Measurements from ENCODE around the gene MYO1G. TPM values are rescaled to one million over a fixed set of nuclear protein-coding genes. Genes with fewer than 3 reads are reported as not detected.

The MYO1G gene
- total and polyA plus RNA-seq, 4 donors, result 0.56 to 3.9 (median 2.1) TPM

GRCh38 chr7:44936322-44936721, 42.5 kb downstream of the MYO1G start:
- no peaks in the 10 kb centered on the region for H3K9me3 ChIP-seq (ENCODE audit: control insufficient read depth in 4 of 4, low read length in 3 of 4)
- no peaks in the 10 kb centered on the region for H3K36me3 ChIP-seq (ENCODE audit: control insufficient read depth in 4 of 4, insufficient read depth in 3 of 4, low read depth in 1 of 4, low read length in 3 of 4)
- no peak for DNase-seq (ENCODE audit: low spot score)
- H3K4me1 ChIP-seq (ENCODE audit: control insufficient read depth in 4 of 4, insufficient read depth in 4 of 4, low read length in 3 of 4), result no peaks in the 10 kb centered on the region
- no peak overlapping the region for H3K4me3 ChIP-seq (ENCODE audit: low read depth in 1 of 3, low read length in 3 of 3)
- TF ChIP-seq YY1 (IDR thresholded peaks at IDR 0.05) (no peak), RXRA (IDR thresholded peaks at IDR 0.05) (no peak), HNF4A (conservative IDR thresholded peaks at IDR 0.05) (no peak), RAD21 (IDR thresholded peaks at IDR 0.05) (no peak), FOXA2 (IDR thresholded peaks at IDR 0.05) (no peak), TAF1 (conservative IDR thresholded peaks at IDR 0.05) (no peak), EGR1 (IDR thresholded peaks at IDR 0.05; ENCODE audit: low read depth in 2 of 2) (no peak), CTCF (IDR thresholded peaks at IDR 0.05; ENCODE audit: low read depth, low read length, missing input control) (no peak), HNF4G (IDR thresholded peaks at IDR 0.05) (no peak), FOXA1 (IDR thresholded peaks at IDR 0.05) (no peak), ZBTB33 (IDR thresholded peaks at IDR 0.05) (no peak), REST (IDR thresholded peaks at IDR 0.05) (no peak), GABPA (IDR thresholded peaks at IDR 0.05 in 1 of 2, conservative IDR thresholded peaks at IDR 0.05 in 1 of 2) (no peak), ATF3 (IDR thresholded peaks at IDR 0.05) (no peak), JUND (IDR thresholded peaks at IDR 0.05) (no peak)
- no peak overlapping the region for H3K27ac ChIP-seq (ENCODE audit: low read depth in 1 of 2, low read length in 2 of 2)
- peaks cover 0 to 3% (median 0%) of the 10 kb centered on the region in 4 donors for H3K27me3 ChIP-seq (ENCODE audit: control insufficient read depth in 4 of 4, insufficient read depth in 4 of 4, low read length in 3 of 4)
- WGBS, result 75% methylated on average over 5 of the region's 5 CpGs
- no peak overlapping the region for H3K9ac ChIP-seq (ENCODE audit: low read depth in 1 of 2, low read length in 2 of 2)

- no peaks in the 10 kb centered on the region for H3K36me3 ChIP-seq (ENCODE audit: control insufficient read depth in 4 of 4, insufficient read depth in 3 of 4, low read depth in 1 of 4, low read length in 3 of 4)
- no peak overlapping the region for H3K4me3 ChIP-seq (ENCODE audit: low read depth in 1 of 3, low read length in 3 of 3)
These were observed 43.2 kb downstream of the MYO1G start for GRCh38 chr7:44935583-44935982.

More at GRCh38 chr7:44935583-44935982, 43.2 kb downstream of the MYO1G start:
- TF ChIP-seq CTCF (IDR thresholded peaks at IDR 0.05; ENCODE audit: low read depth, low read length, missing input control), result no peak
- no peak for TF ChIP-seq FOXA1 (IDR thresholded peaks at IDR 0.05)
- TF ChIP-seq JUND (IDR thresholded peaks at IDR 0.05), result no peak
- no peak for TF ChIP-seq SP1 (IDR thresholded peaks at IDR 0.05)
- DNase-seq (ENCODE audit: low spot score), result no peak
- Histone ChIP-seq H3K9ac (ENCODE audit: low read depth in 1 of 2, low read length in 2 of 2) (no peak overlapping the region), H3K27me3 (ENCODE audit: control insufficient read depth in 4 of 4, insufficient read depth in 4 of 4, low read length in 3 of 4) (peaks cover 0 to 3% (median 0%) of the 10 kb centered on the region in 4 donors), H3K4me1 (ENCODE audit: control insufficient read depth in 4 of 4, insufficient read depth in 4 of 4, low read length in 3 of 4) (no peaks in the 10 kb centered on the region), H3K9me3 (ENCODE audit: control insufficient read depth in 4 of 4, low read length in 3 of 4) (no peaks in the 10 kb centered on the region), H3K27ac (ENCODE audit: low read depth in 1 of 2, low read length in 2 of 2) (no peak overlapping the region)
- 84% methylated on average over 4 of the region's 4 CpGs for WGBS

All from liver (tissue), 9 donors.